GM20431 (cell line): ENCODE results near the gene MFAP2.

Source experiments
- in situ Hi-C: fragments of 300-500 bp; cut with MseI, MboI; formaldehyde crosslinking; loops from one replicate; pipeline ENCODE4 v1.15.0; 2020; ENCODE audit warnings: low sequenced_read_pairs; ENCODE audit not compliant: unreplicated experiment

MFAP2 gene

GRCh38 chr1:16980473-16981268, at the start of gene MFAP2:
Gene MFAP2 (minus strand): TSS chr1:16980620. CDS start chr1:16978273, 2,347 bp downstream.
- in situ Hi-C loops: no loop called here

GRCh38 chr1:17030206-17030605, 49.8 kb upstream of the MFAP2 start:
- in situ Hi-C loops: no loop called here

DNA sequence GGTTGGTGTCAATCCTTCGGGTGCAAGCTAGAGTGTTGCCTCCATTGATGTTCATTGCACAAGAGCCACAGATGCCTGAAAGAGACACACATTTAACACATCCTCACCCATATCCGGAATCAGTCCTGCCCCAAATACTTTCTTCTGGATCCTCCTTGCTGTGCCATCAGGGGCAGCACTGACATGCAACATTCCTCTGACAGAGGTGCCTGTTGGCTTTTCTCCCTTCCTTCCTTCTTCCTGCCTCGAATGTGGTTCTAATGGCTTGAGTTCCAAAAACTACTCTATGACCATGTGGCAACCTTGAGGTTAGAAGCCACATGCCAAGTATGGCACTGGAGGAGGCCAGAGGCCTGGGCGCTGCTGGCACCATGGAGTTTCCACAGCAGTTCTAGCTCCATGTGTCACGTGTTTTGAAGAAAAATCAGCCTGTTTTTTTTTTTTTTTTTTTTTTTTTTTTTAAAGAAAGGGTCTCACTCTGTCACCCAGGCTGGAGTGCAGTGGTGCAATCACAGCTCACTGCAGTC, 48.3 kb upstream of the MFAP2 start:
- in situ Hi-C loops: loop anchor here (10.0 kb wide), 1 partner anchor 74 kb away; no protein-coding TSS in a partner anchor

DNA sequence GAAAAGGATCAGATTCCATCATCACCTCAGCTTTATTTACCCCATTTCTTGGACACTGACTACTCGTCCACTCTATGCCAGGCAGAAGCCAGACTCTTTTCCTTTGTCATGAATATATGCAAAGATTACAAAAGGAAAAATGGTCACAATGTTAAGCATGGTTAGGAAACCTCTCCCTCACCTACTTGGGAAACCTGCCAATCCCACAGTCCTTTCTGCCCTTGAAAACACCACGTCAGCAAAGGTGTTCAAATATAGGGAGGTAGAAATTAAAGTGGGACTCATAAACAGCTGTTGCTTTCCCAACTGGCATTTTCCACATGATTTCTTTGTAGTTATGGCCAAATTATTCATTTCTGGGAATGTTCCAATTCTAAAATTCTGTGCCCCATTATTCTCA, 47.5 kb upstream of the MFAP2 start:
- in situ Hi-C loops: loop anchor here (10.0 kb wide), 1 partner anchor 73 kb away; no protein-coding TSS in a partner anchor

DNA sequence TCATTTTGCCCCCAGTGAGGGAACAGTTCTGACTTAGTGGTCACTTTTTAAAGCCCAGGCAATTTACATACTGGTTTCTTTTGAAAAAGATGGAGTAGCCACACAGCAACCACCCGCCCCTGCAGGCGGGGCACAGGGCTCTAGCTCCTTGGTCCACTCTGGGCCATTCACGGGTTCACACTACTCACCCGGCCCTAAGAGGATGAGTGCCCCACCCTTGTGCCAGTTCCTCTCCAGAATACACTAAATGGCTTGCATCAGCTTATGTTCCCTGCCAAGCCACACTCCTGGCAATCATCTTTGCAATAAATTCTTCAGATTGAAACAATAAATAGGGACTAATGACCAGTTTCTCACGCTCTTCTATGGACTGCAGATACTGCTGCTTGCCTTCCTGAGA, 47.0 kb upstream of the MFAP2 start:
- in situ Hi-C loops: loop anchor here (10.0 kb wide), 1 partner anchor 73 kb away; no protein-coding TSS in a partner anchor

GRCh38 chr1:17024721-17025120, 44.3 kb upstream of the MFAP2 start:
- in situ Hi-C loops: loop anchor here (10.0 kb wide), 1 partner anchor 70 kb away; no protein-coding TSS in a partner anchor

- in situ Hi-C loops: loop anchor here (10.0 kb wide), 1 partner anchor 69 kb away; no protein-coding TSS in a partner anchor
Observed at GRCh38 chr1:17023573-17023972, 43.2 kb upstream of the MFAP2 start.

DNA sequence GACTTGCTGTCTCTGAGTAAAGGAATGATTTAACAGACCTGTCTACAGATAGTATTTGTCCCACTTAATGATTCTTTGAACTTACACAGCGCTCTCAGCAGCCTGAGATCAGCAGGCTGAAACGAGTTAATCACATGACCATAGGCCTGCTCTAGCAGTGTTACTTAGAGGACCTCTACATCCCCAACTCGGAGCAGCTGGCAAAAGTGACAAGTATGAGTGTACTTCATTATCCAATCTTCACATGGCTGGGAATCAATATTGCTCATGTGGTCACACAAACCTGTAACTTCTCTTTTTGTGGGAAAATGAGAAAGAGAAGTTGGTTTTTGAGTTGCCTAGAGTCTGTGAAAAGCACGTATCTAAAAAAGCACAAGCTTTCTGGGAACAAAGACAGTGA, 42.7 kb upstream of the MFAP2 start:
- in situ Hi-C loops: loop anchor here (10.0 kb wide), 1 partner anchor 68 kb away; no protein-coding TSS in a partner anchor

DNA sequence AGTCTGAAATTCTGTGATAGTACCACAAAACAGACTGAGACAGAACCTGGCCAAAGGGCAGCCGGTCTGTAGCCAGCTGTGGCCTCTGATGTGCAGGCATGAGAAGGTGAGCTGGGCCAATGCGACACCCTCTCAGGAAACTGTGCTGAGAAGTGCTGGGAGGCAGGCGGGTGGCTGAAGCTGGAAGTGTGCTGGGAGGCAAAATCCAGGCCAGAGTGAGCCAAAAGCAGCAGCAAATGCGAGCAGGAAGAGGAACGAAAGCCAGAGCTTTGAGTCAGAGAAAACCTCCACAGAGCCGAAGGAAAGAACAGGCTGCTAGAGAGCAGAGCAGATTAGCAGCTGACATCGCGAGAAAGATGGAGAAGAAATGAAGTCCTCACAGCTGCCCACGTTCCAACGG, 41.5 kb upstream of the MFAP2 start:
- in situ Hi-C loops: loop anchor here (10.0 kb wide), 1 partner anchor 67 kb away; no protein-coding TSS in a partner anchor

DNA sequence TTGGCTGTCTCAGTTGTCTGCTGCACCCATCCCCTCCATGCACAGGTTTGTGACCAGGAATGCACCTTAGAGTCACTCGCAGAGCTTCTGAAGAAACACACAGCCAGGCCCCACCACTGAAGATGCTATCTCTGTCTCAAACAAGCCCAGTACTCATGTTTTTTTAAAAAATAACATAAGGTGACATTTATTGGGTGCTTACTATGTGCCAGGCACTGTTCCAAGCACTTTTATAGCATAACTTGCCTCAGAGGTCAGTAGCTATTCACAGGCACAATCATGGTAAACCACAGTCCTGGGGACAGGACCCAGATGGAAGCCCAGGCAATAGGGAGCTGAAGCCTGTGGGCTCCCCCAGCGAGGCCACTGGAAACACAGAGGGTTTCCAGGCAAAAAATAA, 40.1 kb upstream of the MFAP2 start:
- in situ Hi-C loops: loop anchor here (10.0 kb wide), 1 partner anchor 66 kb away; no protein-coding TSS in a partner anchor

- in situ Hi-C loops: no loop called here
Observed at GRCh38 chr1:17018849-17019248, 38.4 kb upstream of the MFAP2 start.

DNA sequence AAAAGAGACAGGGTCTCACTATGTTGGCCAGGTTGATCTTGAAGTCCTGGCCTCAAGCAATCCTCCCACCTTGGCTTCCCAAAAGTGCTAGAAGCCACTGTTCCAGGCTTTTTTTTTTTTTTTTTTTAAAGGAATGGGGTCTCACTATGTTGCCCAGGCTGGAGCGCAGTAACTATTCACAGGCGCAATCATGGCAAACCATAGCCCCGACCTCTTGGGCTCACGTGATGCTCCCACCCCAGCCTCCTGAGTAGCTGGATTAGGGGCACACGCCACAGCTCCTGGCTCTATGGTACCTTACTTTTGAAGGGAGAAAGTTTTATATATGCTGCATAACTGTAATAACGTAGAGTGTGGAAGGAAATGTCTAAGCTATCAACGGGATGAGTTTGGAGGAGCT, 37.0 kb upstream of the MFAP2 start:
- in situ Hi-C loops: no loop called here

GRCh38 chr1:17016317-17016661, 35.9 kb upstream of the MFAP2 start:
- in situ Hi-C loops: no loop called here

DNA sequence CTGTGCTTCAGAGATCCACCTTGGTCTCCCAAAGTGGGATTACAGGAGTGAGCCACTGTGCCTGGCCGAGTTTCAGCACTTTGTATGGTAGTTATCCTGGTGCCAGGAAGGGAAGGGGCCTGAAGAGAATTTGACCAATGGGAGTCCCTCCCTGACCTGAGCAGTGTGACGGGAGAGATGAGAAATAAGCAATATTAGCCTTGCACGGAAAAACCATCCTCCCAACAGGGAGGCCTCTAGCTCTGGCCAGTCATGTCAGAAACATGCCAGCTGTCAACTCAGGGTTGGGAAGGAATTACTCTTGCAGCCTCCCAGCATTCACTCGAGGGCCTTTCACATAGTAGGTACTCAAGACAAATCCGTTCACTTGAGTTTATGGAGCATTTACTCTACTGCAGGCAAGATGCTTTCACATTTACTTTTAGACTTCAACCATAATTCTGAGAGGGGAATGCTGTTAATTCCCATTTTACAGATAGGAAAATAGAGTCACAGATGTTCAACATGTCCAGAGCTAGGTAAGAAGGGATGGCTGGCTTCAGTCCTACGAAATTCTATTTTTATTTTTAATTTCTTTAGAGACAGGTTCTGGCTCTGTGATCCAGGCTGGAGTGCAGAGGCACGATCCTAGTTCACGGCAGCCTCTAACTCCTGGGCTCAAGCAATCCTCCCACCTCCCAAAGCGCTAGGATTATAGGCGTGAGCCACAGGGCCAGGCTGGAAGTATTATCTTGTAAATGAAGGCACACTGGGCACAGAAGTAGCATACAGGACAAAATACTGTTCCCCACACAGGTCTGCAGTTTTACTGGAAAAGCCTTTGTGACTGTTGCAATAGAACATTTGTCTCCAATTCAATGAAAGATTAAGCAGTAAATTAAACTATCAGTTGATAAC, 34.5 kb upstream of the MFAP2 start:
- in situ Hi-C loops: no loop called here

- in situ Hi-C loops: no loop called here
Observed at GRCh38 chr1:17013491-17014320, 33.3 kb upstream of the MFAP2 start.

DNA sequence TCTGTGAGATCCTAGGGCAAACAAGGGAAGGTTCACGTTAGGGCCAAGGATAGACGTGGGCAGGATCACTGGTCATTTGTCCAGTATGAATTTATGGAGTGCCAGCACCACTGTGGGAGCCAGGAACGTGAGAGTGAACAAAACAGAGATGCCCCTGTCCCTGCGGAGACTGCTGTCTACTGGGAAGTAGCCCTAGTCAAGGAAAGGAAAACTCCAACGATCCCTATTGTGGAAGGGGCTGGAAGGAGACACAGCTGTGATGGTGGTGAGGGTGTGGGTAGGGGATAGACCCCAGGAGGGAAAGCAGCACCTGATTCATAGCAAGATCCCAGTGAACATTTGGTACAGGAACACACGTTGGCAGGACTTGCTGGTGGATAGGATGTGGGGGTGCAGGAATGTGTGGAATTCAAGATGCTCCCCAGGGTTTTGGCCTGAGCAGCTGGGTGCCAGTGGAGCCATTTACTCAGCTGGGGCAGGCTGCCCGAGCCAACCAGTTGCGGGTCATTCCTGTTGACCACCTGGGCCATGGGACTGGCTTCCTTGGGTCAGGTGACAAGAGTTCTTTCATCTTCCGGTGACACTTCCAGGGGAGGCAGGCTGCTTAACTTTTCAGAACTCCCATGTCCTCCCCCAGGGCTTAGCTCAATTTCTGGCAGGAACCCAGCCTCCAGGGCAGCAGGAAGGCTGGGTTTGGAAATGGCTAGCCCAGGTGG, 32.5 kb upstream of the MFAP2 start:
- in situ Hi-C loops: no loop called here

- in situ Hi-C loops: no loop called here
Observed at GRCh38 chr1:17011439-17012307, 31.3 kb upstream of the MFAP2 start, which contains the start of gene ATP13A2. Gene ATP13A2 (minus strand): TSS chr1:17011928. CDS start chr1:17011738, 190 bp downstream.

- in situ Hi-C loops: no loop called here
Observed at GRCh38 chr1:17011092-17011438, 30.6 kb upstream of the MFAP2 start.
